G401 (cell line): Measurements from ENCODE around the gene KRTAP1-1. TPM values are rescaled to one million over a fixed set of nuclear protein-coding genes. Genes with fewer than 3 reads are reported as not detected.
"Not testable (repeated sequence)": the region's sequence is repeated elsewhere in the genome, so short reads cannot be mapped to it uniquely, and the experiment has no call there.

Experiments used
- DNase-seq: peaks from one replicate; pipeline ENCODE4 v3.0.0-alpha.2; 2015; ENCODE audit warnings: low spot score
- in situ Hi-C: cut with HindIII; loops from 2 replicates; pipeline ENCODE4 v1.10.0; 2016; ENCODE audit warnings: low sequenced_read_pairs, mixed read lengths
- total RNA-seq: library from RNA; depleted of rRNA; stranded (reverse); fragments of >200 nt; shearing (Covaris generic); gene quantifications from 2 replicates; pipeline ENCODE4 v1.2.3, GENCODE V29; 2014

KRTAP1-1 gene
- total RNA-seq, 1 experiment from 2014 or later, result not detected

DNA sequence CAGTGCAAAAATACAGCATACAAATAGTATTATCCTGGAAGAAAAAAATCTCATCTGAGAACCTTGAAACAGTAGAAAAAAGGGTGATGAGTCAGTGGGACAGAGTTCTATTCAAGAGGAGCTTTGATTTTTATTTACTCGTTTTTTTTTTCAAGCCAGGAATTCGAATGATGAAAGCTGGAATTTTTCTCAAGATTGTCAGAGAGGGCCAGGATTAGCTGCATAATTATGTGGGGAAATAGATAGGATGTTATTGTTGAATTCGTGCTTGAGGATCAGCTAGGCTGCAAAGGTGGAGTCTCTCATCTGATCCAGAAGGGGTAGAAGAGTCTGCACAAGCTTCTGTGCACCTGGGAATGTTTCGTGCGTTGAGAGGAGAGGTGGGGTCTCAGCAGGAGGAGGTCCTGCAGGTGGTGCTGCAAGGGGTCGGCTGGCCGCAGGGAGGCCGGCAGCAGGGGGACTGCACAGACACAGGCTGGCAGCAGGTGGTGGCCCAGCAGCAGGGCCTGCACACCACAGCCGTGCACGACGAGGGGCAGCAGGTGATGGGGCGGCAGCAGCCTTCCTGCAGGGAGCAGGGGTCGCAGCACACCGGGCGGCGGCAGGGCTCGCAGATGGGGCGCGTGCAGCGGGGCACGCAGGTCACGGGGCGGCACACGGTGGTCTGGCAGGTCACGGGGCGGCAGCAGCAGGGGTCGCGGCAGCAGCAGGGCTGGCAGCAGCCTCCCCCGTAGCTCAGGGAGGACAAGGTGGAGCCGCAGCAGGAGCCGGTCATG is 18.2 kb upstream of the KRTAP1-1 start:
- in situ Hi-C loops, DNase-seq: not testable (repeated sequence)

DNA sequence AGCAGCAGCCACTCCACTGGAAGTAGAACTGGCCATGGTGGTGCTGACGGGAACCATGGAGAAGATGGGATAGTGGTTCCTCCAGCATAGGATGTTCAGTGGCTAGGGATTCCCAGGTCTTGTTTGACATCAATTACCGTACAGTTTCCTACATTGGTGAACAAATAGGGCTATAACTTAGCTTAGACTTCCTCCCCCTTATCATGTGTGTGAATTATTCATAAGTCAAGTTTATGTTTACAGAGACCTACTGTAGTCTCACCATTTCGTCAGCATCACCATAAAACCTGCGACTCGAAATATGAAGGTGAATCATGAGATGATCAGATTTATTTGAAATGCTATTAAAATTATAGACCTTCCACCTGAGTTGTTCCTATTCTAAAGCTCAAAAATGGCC is 17.5 kb upstream of the KRTAP1-1 start:
- in situ Hi-C loops, result no loop called here

DNA sequence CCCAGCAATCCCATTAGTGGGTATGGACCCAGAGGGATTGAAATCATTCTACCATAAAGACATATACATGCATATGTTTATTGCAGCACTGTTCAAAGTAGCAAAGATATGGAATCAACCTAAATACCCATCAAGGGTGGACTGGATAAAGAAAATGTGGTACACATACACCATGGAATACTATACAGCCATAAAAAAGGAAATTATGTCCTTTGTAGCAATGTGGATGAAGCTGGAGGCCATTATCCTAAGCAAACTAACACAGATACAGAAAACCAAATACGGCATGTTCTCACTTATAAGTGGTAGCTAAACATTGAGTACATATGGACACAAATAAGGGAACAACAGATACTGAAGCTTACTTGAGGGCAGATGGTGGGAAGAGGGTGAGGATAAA is 16.3 kb upstream of the KRTAP1-1 start:
- in situ Hi-C loops, result no loop called here
- DNase-seq, result no peak

More for the DNA sequence above, 17.5 kb upstream of the KRTAP1-1 start:
- no peak for DNase-seq

DNA sequence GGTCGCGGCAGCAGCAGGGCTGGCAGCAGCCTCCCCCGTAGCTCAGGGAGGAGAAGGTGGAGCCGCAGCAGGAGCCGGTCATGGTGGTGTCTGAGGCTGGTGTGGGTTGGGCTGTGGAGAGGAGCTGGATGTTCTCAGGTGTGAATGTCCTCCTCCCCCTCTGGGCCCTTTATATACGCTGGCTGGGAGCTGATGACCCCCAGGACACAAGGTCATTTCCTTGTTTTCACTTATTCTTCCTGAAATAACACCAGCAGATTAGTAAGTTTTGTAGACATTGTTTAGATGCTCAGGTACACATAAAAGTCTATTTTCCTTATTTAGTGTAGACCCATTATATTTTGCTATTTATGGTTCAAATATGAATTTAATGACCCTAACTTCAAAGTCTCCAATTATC is 13.9 kb upstream of the KRTAP1-1 start, which contains the start of gene KRTAP2-2:
TSS of gene KRTAP2-2 (minus strand) at position 101 of the 400 bp plus-strand sequence. CDS start at position 82, 19 bp downstream.
- in situ Hi-C loops, DNase-seq: not testable (repeated sequence)

DNA sequence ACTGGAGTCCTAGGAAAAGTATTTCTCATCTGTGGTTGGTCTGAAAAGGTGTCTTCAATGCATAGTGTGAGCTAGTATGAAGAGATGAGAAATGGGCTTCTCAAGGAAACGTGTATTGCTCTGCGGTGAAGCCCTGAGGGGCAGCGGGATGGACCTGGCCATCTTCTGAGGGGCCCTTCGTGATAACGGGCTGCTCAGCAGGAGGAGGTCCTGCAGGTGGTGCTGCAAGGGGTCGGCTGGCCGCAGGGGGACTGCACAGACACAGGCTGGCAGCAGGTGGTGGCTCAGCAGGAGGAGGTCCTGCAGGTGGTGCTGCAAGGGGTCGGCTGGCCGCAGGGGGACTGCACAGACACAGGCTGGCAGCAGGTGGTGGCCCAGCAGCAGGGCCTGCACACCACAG is 13.3 kb upstream of the KRTAP1-1 start:
- in situ Hi-C loops, DNase-seq: not testable (repeated sequence)

DNA sequence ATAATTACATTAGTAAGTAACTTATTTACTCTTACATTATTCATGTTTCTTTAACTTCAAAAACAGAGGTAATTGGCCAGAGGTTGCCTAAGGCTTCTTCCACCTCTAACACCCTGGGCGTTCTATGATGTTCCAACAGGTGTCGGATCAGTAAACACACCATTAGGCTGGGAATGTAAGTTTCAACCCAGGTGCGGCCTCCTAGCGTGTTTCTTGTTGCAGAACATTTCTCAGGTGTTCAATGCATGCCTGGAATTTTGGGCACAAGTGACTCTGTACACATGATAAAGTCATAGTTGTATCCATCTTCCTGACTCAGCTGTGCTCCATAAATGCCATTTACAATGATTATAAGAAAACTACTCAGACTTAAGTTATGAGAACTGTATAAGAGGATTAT is 12.8 kb upstream of the KRTAP1-1 start:
- no peak for DNase-seq
- in situ Hi-C loops, result no loop called here

DNA sequence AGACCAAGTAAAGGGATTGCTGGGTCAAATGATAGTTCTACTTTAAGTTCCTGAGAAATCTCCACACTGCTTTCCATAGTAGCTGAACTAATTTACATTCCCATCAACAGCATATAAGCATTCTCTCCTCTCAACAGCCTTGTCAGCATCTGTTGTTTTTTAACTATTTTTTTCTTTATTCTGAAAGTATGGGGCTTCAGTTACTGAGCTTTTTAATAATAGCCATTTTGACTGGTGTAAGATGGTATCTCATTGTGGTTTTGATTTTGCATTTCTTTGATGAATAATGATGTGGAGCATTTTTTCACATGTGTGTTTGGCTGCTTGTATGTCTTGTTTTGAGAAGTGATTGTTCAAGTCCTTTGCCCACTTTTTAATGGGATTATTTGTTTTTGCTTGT is 11.3 kb upstream of the KRTAP1-1 start:
- in situ Hi-C loops, result no loop called here
- DNase-seq, result no peak

DNA sequence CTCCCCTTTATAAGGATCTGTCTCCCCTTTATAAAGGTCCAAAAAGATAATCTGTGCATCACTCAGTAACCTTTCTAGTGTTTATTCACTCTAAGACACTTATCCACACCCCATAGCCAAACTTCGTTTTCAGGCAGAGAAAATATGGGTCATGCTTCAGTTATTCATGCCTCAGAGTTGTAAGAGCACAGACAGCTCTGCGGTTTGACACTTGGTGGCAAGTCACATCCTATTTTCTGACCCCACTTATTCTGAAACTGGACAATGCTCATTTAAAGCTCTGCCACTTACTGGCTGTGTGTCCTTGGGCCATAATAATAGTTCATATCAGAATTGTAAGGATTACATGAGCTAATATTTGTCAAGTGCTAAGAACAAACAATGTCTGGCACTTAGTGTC is 7.9 kb upstream of the KRTAP1-1 start:
- in situ Hi-C loops, result no loop called here
- DNase-seq, result no peak

DNA sequence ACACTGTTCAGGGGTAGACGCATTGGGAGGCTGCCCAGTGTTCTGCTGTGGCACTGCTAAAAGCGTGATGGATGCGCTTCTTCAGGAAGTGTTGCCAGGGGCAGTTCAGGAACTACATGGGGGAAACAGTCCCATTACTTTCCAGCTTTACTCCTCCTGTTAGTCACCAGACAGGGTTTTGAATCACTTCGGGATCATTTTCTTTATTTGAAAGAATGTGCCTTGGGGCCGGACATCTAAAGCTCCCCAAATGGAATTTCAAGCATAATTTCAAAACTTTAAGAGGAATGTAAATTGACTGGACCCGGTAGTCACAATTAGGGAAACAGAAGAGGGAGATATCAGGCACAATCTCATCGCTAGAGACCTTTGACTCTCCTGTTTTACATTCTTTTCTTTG is 7.2 kb upstream of the KRTAP1-1 start:
- in situ Hi-C loops, result no loop called here
- DNase-seq, result no peak

DNA sequence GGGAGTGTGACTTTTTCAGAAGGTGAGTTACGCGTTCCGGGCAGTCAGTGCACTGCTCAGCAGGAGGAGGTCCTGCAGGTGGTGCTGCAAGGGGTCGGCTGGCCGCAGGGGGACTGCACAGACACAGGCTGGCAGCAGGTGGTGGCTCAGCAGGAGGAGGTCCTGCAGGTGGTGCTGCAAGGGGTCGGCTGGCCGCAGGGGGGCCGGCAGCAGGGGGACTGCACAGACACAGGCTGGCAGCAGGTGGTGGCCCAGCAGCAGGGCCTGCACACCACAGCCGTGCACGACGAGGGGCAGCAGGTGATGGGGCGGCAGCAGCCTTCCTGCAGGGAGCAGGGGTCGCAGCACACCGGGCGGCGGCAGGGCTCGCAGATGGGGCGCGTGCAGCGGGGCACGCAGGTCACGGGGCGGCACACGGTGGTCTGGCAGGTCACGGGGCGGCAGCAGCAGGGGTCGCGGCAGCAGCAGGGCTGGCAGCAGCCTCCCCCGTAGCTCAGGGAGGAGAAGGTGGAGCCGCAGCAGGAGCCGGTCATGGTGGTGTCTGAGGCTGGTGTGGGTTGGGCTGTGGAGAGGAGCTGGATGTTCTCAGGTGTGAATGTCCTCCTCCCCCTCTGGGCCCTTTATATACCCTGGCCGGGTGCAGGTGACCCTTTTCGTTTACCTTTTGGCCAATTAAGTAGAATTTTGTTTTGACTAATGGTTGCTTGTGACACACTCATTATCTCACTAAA is 5.7 kb upstream of the KRTAP1-1 start, which contains the start of gene KRTAP2-1:
TSS of gene KRTAP2-1 (minus strand) at position 582 of the 731 bp plus-strand sequence. CDS start at position 533, 49 bp downstream.
- DNase-seq, in situ Hi-C loops: not testable (repeated sequence)

DNA sequence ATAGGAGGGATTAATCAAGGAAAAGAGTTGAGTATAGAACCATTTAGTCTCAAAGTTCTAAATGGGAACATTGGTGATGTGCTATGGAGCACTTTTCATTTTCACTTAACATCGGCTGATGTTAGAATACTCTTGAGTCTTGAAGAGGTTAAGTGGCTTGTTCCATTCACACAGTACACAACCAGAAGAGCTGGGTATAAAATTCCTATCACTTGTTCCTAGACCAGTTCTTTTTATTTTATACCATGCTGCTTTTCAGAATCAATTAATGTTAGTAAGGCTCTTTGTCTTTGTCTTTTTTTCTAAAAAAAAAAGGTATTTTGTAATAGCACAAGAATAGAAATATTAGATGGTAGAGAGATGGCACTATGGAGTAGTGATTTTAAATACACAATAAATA is 1.7 kb upstream of the KRTAP1-1 start:
- DNase-seq, result no peak
- in situ Hi-C loops, result no loop called here

DNA sequence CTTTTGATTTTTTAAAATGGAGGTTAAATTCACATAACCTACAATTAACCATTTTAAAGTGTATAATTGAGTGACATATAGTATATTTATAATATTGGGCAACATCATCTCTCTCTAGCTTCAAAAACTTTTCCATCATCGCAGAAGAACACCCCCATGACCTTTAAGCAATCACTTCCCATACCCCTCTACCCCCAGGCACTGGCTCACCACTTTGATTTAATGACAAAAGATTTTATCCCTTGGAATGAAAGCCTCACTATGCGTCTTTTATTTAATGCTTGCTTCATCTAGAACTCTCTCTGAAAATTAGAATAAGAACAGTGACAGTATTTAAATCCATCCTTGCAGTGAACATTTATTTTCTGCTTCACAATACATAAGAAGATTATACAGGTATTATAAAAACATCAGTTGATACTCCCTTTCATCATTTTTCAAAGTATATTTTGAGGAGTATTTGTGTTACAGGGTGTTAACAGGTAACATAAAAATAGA is 3.3 kb downstream of the KRTAP1-1 start:
- no peak for DNase-seq
- in situ Hi-C loops, result no loop called here

DNA sequence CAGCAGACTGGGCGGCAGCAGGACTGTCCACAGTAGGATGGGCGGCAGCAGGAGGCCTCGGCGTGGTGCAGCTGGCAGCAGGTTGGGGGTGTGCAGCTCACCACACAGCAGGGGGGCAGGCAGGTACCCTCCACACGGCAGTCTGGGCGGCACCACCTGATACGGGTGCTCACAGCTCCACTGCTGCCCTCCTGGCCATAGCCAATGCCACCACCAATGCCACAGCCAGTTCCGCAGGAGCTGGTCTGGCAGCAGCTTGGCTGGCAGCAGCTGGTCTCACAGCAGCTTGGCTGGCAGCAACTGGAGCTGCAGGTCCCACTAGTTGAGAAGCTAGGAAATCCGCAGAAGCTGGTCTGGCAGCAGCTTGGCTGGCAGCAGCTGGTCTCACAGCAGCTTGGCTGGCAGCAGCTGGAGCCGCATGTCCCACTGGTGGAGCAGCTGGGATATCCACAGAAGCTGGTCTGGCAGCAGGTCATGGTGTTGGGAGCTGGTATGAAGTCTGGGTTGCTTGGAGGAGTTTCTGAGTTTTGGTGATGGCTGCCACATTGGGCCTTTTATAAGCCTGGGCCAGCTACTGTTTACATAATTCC is 6.8 kb downstream of the KRTAP1-1 start, which contains the start of gene KRTAP1-3:
TSS of gene KRTAP1-3 (minus strand) at position 529 of the 590 bp plus-strand sequence. CDS start at position 476, 53 bp downstream.
- DNase-seq, in situ Hi-C loops: not testable (repeated sequence)

DNA sequence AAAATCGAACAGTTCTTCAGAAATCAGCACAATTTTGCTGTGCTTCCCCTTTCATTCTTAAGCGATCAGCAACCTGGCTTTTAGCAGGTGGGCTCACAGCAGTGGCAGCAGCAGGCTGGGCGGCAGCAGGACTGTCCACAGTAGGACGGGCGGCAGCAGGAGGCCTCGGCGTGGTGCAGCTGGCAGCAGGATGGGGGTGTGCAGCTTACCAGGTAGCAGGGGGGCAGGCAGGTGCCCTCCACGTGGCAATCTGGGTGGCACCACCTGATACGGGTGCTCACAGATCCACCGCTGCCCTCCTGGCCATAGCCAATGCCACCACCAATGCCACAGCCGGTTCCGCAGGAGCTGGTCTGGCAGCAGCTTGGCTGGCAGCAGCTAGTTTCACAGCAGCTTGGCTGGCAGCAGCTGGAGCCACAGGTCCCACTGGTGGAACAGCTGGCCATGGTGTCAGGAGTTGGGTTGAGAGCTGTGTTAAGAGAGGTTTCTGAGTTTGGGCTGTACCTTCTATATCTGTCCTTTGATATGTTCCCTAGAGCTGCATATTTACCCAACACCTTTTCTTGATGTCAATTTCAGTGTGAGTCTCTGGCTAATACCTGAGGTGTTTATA is 11.5 kb downstream of the KRTAP1-1 start, which contains the start of gene KRTAP1-4:
TSS of gene KRTAP1-4 (minus strand) at position 563 of the 613 bp plus-strand sequence. CDS start at position 446, 117 bp downstream.
- in situ Hi-C loops, result no loop called here

DNA sequence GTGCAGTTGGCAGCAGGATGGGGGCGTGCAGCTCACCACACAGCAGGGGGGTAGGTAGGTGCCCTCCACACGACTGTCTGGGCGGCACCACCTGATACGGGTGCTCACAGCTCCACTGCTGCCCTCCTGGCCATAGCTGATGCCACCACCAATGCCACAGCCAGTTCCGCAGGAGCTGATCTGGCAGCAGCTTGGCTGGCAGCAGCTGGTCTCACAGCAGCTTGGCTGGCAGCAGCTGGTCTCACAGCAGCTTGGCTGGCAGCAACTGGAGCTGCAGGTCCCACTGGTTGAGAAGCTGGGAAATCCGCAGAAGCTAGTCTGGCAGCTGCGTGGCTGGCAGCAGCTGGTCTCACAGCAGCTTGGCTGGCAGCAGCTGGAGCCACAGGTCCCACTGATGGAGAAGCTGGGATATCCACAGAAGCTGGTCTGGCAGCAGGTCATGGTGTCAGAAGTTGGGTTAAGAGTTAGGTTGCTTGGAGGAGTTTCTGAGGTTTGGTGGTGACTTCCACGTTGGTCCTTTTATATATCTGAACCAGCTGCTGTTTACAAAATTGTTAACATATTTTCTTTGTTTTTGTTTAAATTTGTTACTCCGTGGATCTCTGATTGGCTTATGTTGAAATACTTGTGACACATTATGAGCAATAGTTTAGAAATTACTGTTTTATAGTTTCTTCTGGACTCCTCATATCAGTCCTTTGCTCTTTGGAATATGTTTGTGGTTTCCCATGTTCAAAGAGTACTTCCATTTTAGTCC is 14.4 kb downstream of the KRTAP1-1 start, which contains the start of gene KRTAP1-5:
TSS of gene KRTAP1-5 (minus strand) at position 494 of the 757 bp plus-strand sequence. CDS start at position 441, 53 bp downstream.
- DNase-seq, result no peak
- in situ Hi-C loops, result no loop called here

More for the DNA sequence above, 11.5 kb downstream of the KRTAP1-1 start, which contains the start of gene KRTAP1-4:
- no peak for DNase-seq

DNA sequence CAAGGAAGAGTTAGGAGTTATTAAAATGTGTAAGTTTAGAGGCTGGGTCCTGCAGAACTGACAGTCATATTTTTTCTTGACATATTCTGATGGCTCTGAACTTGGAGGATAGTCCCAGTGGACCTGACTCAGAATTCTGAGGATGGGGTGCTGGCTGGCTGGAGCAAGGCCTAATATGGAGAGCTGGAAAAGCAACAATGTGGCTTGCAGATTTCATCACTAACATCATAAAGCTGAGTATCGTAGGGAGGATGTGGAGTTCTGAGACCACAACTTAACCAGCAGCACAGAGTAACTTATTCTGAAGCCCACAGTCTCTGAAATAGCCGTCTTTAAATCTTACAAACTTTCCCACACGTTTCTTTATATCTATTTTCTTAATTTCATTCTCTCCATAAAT is 16.6 kb downstream of the KRTAP1-1 start:
- in situ Hi-C loops, result no loop called here
- DNase-seq, result no peak

DNA sequence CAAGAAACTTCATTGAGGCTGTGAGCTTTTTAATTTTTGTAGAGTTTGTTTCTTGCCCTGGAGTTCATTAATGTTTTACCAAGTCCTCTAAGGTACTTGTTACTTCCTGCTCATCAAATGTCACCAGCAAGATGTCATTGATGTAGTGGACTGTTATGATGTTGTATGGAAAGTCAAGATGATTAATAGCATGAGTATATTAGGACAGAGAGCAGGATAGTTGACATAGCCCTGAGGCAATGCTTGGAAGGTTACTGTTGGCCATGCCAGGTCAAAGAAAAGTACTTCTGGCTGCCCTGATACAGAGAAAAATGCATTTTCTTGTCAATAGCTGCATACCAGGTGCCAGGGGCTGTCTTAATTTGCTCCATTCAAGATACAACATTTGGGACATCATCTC is 20.9 kb downstream of the KRTAP1-1 start:
- no peak for DNase-seq
- in situ Hi-C loops, result no loop called here

DNA sequence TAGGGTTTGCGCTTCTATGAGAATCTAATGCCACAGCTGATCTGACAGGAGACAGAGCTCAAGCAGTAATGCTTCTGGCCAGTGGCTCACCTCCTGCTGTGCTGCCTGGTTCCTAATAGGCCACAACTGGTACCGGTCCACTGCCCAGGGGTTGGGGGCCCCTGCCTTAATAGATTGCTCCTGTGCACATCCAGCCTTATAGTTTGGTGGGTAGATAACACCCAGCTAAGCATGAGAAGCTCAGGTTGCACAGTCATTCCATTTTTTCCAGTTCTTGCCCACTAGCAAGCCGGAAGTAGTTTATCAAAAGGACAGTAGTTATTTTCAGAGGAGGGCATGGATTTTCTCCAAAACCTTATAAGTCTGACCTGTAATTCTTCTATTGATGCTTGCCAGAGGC is 21.8 kb downstream of the KRTAP1-1 start:
- in situ Hi-C loops, result no loop called here
- no peak for DNase-seq
